A673 (cell line): Measurements from ENCODE around the gene NRG3. TPM values are rescaled to one million over a fixed set of nuclear protein-coding genes. Genes with fewer than 3 reads are reported as not detected.

Experiments used
- BruUV-seq: library from RNA; stranded (reverse); fragments of 400-500 nt; replicated peaks from 2 replicates; lab custom pipeline; 2021; lab: Mats Ljungman, UMichigan
- CTCF ChIA-PET: fragments of 300-600 bp; sonication (Branson Sonifier 250); formaldehyde crosslinking; loops from one replicate; lab custom pipeline; 2022; ENCODE audit warnings: antibody characterized with exemption; lab: Charles Lee
- POLR2A ChIA-PET: fragments of 300-600 bp; sonication (Branson Sonifier 250); formaldehyde crosslinking; loops from one replicate; lab custom pipeline; 2022; ENCODE audit warnings: antibody characterized with exemption; ENCODE audit not compliant: low non-redundant PET; lab: Charles Lee
- DNase-seq: peaks from one replicate; pipeline ENCODE4 v3.0.0-alpha.2; 2015; ENCODE audit warnings: low spot score
- H3K27ac ChIP-seq: fragments of 200-600 bp; sonication (generic); 2 replicates; pipeline ENCODE4 v1.5.1; 2016; ENCODE audit warnings: mixed run types, low read depth, mild to moderate bottlenecking, mixed read lengths, antibody characterized with exemption, low read length; ENCODE audit not compliant: poor library complexity, severe bottlenecking
- H3K27me3 ChIP-seq: fragments of 200-600 bp; sonication (generic); replicated peaks from 2 replicates; pipeline ENCODE4 v1.6.1; 2017; ENCODE audit warnings: mixed run types, low read depth, mild to moderate bottlenecking, mixed read lengths, antibody characterized with exemption, low read length; ENCODE audit not compliant: insufficient read depth, poor library complexity
- H3K36me3 ChIP-seq: fragments of 200-600 bp; sonication (generic); 2 replicates; pipeline ENCODE4 v1.6.1; 2016; ENCODE audit warnings: mixed run types, mild to moderate bottlenecking, mixed read lengths, antibody characterized with exemption, low read length; ENCODE audit not compliant: insufficient read depth, poor library complexity, severe bottlenecking
- H3K4me1 ChIP-seq: fragments of 200-600 bp; sonication (generic); 2 replicates; pipeline ENCODE4 v1.6.1; 2017; ENCODE audit warnings: mixed run types, mild to moderate bottlenecking, mixed read lengths, antibody characterized with exemption, low read length; ENCODE audit not compliant: insufficient read depth, poor library complexity, severe bottlenecking
- H3K4me3 ChIP-seq: fragments of 200-600 bp; sonication (generic); 2 replicates; pipeline ENCODE4 v1.5.1; 2016; ENCODE audit warnings: low read depth, mixed run types, mild to moderate bottlenecking, mixed read lengths, low read length; ENCODE audit not compliant: poor library complexity, severe bottlenecking
- H3K9me3 ChIP-seq: fragments of 200-600 bp; sonication (generic); 2 replicates; pipeline ENCODE4 v1.6.1; 2016; ENCODE audit warnings: mixed run types, low read depth, mild to moderate bottlenecking, mixed read lengths, antibody characterized with exemption, low read length; ENCODE audit not compliant: poor library complexity, severe bottlenecking
- EZH2 ChIP-seq: fragments of 200-600 bp; sonication (generic); IDR thresholded peaks from 2 replicates; pipeline ENCODE4 v1.6.1; 2017; ENCODE audit warnings: borderline replicate concordance, low read depth, mild to moderate bottlenecking, mixed read lengths, antibody characterized with exemption, low read length; ENCODE audit not compliant: poor library complexity, severe bottlenecking
- intact Hi-C: fragments of 100-400 bp; cut with micrococcal nuclease; formaldehyde crosslinking; loops from one replicate; pipeline ENCODE4 v1.10.0; 2022; ENCODE audit not compliant: unreplicated experiment
- total RNA-seq: library from RNA; stranded (reverse); gene quantifications from 2 replicates; pipeline ENCODE4 v1.2.3, GENCODE V29; 2021
- TF ChIP-seq, protein P1 (sequence below): fragments of 300-800, 200-600 bp; sonication (generic); conservative IDR thresholded peaks from 2 replicates; pipeline ENCODE4 v1.5.1; 2017; ENCODE audit warnings: low read depth, mild to moderate bottlenecking, antibody characterized with exemption, low read length, moderate library complexity, mixed read lengths

NRG3 gene
- total RNA-seq, 1 experiment from 2014 or later: not detected

DNA sequence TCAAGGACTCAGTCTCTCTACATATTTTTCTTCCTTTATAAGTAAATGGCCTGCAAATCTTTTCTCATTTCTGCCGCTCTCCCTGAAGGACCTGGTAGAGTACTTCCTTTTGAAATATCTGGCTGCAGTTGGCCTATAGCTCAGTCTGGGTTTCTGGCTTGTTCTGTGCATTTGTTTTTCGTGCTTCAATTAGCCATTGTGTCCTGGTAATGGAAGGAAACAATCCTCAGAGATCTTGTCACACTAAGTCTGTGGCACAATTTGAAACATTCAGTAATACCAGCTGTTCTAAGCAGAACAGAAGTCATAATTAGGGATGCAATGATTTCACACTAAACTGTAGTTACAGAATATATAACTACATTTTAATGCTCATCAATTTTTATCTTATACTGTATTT lies 545.0 kb downstream of the NRG3 start:
- no peak overlapping the region for H3K27ac ChIP-seq
- no TSS peak for BruUV-seq
- no peak overlapping the region for H3K4me3 ChIP-seq
- ChIA-PET POLR2A (no interaction called here), CTCF (no interaction called here)
- no peaks in the 10 kb centered on the region for H3K36me3 ChIP-seq
- intact Hi-C loops: no loop called here
- no peaks in the 10 kb centered on the region for H3K4me1 ChIP-seq
- TF ChIP-seq, protein P1, sequence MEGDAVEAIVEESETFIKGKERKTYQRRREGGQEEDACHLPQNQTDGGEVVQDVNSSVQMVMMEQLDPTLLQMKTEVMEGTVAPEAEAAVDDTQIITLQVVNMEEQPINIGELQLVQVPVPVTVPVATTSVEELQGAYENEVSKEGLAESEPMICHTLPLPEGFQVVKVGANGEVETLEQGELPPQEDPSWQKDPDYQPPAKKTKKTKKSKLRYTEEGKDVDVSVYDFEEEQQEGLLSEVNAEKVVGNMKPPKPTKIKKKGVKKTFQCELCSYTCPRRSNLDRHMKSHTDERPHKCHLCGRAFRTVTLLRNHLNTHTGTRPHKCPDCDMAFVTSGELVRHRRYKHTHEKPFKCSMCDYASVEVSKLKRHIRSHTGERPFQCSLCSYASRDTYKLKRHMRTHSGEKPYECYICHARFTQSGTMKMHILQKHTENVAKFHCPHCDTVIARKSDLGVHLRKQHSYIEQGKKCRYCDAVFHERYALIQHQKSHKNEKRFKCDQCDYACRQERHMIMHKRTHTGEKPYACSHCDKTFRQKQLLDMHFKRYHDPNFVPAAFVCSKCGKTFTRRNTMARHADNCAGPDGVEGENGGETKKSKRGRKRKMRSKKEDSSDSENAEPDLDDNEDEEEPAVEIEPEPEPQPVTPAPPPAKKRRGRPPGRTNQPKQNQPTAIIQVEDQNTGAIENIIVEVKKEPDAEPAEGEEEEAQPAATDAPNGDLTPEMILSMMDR: no peak
- no peak for TF ChIP-seq EZH2
- no peaks in the 10 kb centered on the region for H3K27me3 ChIP-seq
- H3K9me3 ChIP-seq: peaks cover 23% of the 10 kb centered on the region
- DNase-seq: no peak

DNA sequence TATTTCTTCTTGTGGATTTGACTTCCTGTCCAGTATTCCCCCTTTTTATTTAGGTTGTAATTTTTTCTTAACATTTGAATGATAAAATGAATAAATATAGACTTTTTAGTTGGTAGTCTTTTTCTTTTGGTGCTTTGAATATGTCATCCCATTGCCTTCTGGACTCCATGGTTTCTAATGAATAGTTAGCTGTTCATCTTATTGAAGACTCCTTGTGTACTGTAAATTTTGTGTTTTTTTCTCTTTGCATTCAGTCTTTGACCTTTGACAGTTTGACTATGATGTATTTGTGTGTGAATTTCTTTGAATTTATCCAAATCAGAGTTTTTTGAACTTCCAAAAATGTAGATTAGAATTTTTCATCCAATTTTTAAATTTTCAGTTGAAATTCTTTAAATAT lies 554.3 kb downstream of the NRG3 start:
- CTCF ChIA-PET: no interaction called here
- H3K27ac ChIP-seq: no peak overlapping the region
- peaks cover 34% of the 10 kb centered on the region for H3K9me3 ChIP-seq
- no peak overlapping the region for H3K4me3 ChIP-seq
- no TSS peak for BruUV-seq
- H3K27me3 ChIP-seq: no peaks in the 10 kb centered on the region
- H3K36me3 ChIP-seq: no peaks in the 10 kb centered on the region
- no peak for DNase-seq
- no peaks in the 10 kb centered on the region for H3K4me1 ChIP-seq
- intact Hi-C loops: no loop called here
- TF ChIP-seq, protein P1: no peak
- TF ChIP-seq EZH2: no peak
- POLR2A ChIA-PET: no interaction called here

DNA sequence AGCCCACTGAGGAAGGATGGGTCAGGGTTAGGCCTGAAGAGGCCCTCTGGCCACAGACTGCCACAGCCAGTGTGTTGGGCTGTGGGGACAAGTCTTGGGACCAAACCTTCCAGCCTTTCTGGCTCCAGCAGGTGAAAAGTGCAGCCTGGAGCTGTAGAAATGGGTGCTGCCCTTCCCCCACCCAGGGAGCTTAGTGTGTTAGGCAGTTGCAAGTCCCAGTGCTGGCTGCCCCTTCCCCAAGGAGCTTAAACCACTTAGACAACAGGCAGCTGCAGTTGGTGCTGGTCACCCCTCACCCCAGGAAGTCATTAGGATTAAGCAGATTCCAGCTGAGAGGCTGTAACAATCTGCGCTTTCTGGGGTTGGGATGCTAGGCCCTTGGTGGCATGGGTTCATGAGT lies 563.3 kb downstream of the NRG3 start:
- Histone ChIP-seq H3K36me3 (no peaks in the 10 kb centered on the region), H3K9me3 (peaks cover 18% of the 10 kb centered on the region), H3K4me3 (no peak overlapping the region), H3K27ac (no peak overlapping the region), H3K27me3 (no peaks in the 10 kb centered on the region), H3K4me1 (no peaks in the 10 kb centered on the region)
- ChIA-PET CTCF (no interaction called here), POLR2A (no interaction called here)
- no peak for DNase-seq
- no peak for TF ChIP-seq EZH2
- TF ChIP-seq, protein P1: no peak
- intact Hi-C loops: no loop called here
- BruUV-seq: no TSS peak
